Left ventricle myocardium inferior (tissue), 1 donor: ENCODE measurements around the gene DELE1. TPM values are rescaled to one million over a fixed set of nuclear protein-coding genes. Genes with fewer than 3 reads are reported as not detected.

ENCODE experiments used
- DNase-seq: peaks from one replicate; pipeline ENCODE4 v3.0.0-alpha.2; 2020
- H3K27ac ChIP-seq: fragments of 200-600 bp; replicated peaks from 2 replicates; pipeline ENCODE4 v1.8.0; 2021
- H3K27me3 ChIP-seq: fragments of 200-600 bp; 2 replicates; pipeline ENCODE4 v1.8.0; 2021; ENCODE audit warnings: low read depth
- H3K36me3 ChIP-seq: fragments of 200-600 bp; 2 replicates; pipeline ENCODE4 v1.8.0; 2021
- H3K4me1 ChIP-seq: fragments of 200-600 bp; 2 replicates; pipeline ENCODE4 v1.8.0; 2021
- H3K4me3 ChIP-seq: fragments of 200-600 bp; 2 replicates; pipeline ENCODE4 v1.8.0; 2021; ENCODE audit warnings: mild to moderate bottlenecking, moderate library complexity
- H3K9me3 ChIP-seq: fragments of 200-600 bp; replicated peaks from 2 replicates; pipeline ENCODE4 v1.8.0; 2021
- intact Hi-C: fragments of 100-400 bp; cut with micrococcal nuclease; formaldehyde crosslinking; loops from one replicate; pipeline ENCODE4 v1.11.0; 2022
- total RNA-seq: library from RNA; stranded (reverse); fragmentation: NEBNext Ultra II Directional; extraction: Animal tissue kit (Norgen Biotek cat#: 25700); gene quantifications from one replicate; pipeline ENCODE4 v1.2.1, GENCODE V29; 2021
- TF ChIP-seq, protein P1 (sequence below): fragments of 200-600 bp; IDR thresholded peaks from 2 replicates; pipeline ENCODE4 v1.8.0; 2021; ENCODE audit warnings: antibody characterized with exemption, mild to moderate bottlenecking, borderline replicate concordance
- donor health status: DM: no; HTN: yes; CAD: no; lungs with severe emphysema.

The DELE1 gene
- total RNA-seq, 1 donor from 2014 or later = 125 TPM

DNA sequence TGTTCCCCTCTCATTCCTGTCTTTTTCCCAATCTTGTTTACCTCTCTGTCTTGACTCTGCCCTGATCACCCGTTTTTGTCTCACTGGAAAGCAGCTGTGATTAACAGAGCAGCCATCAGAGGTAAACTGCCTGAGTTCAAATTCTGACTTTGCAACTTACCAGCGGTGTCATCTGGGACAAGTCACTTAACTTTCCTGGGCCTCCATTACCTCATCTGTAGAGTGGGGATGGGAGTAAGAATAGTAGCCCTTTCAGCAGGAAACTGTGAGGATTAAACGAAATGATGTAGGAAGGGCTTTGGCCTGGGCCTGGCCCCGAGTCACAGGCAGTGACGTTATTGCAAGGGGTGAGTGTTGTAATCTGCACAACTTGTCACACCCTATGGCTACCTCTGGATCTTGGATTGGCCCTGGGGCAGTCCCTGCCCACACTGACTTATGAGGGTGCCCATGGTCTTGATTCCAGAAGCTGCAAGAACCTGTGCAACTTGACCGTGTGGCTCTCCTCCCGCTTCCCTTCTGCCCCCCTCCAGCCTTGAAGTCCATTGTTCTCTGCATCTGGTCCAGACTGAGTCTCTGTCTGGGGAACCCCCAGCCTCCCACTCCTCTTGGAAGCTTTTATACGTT, 35.0 kb downstream of the DELE1 start:
- peaks cover 60% of the 10 kb centered on the region for H3K4me1 ChIP-seq
- peak overlapping the region; percentile 65 for H3K4me3 ChIP-seq
- no peaks in the 10 kb centered on the region for H3K36me3 ChIP-seq

DNA sequence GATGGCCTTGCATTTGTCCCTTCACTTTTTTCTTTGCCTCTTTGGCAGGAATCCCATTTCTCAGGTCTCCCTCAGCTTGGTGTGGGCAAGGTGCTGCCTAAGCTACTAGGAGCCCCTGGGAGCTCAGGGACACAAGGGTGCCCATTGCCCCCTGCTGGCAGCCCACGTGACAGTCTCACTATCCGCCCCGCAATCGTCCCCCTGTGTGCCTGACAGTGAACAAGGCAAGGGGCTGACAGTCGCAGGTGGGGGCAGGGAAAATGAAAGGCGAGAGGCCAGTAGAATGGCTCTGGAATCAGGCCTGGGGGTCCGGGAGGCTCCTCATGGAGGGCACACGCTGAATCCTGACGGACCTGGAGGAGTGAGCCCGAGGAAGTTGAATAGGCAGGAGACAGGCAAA, 36.3 kb downstream of the DELE1 start:
- no peaks in the 10 kb centered on the region for H3K9me3 ChIP-seq
- peaks cover 57% of the 10 kb centered on the region for H3K4me1 ChIP-seq
- no peak overlapping the region for H3K4me3 ChIP-seq
- TF ChIP-seq, protein P1, sequence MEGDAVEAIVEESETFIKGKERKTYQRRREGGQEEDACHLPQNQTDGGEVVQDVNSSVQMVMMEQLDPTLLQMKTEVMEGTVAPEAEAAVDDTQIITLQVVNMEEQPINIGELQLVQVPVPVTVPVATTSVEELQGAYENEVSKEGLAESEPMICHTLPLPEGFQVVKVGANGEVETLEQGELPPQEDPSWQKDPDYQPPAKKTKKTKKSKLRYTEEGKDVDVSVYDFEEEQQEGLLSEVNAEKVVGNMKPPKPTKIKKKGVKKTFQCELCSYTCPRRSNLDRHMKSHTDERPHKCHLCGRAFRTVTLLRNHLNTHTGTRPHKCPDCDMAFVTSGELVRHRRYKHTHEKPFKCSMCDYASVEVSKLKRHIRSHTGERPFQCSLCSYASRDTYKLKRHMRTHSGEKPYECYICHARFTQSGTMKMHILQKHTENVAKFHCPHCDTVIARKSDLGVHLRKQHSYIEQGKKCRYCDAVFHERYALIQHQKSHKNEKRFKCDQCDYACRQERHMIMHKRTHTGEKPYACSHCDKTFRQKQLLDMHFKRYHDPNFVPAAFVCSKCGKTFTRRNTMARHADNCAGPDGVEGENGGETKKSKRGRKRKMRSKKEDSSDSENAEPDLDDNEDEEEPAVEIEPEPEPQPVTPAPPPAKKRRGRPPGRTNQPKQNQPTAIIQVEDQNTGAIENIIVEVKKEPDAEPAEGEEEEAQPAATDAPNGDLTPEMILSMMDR = peak; percentile 41
- H3K27ac ChIP-seq = peak overlapping the region; percentile 88
- no peaks in the 10 kb centered on the region for H3K27me3 ChIP-seq
- DNase-seq = no peak
- no peaks in the 10 kb centered on the region for H3K36me3 ChIP-seq
- intact Hi-C loops = loop anchor here (5.0 to 10.0 kb wide), 2 partner anchors 45 to 263 kb away; no protein-coding TSS in a partner anchor

More for the DNA sequence above, 35.0 kb downstream of the DELE1 start:
- DNase-seq = no peak
- H3K27ac ChIP-seq = peak overlapping the region; percentile 88
- intact Hi-C loops = loop anchor here (10.0 kb wide), 1 partner anchor 64 kb away; no protein-coding TSS in a partner anchor
- no peaks in the 10 kb centered on the region for H3K27me3 ChIP-seq
- TF ChIP-seq, protein P1 = no peak
- no peaks in the 10 kb centered on the region for H3K9me3 ChIP-seq

DNA sequence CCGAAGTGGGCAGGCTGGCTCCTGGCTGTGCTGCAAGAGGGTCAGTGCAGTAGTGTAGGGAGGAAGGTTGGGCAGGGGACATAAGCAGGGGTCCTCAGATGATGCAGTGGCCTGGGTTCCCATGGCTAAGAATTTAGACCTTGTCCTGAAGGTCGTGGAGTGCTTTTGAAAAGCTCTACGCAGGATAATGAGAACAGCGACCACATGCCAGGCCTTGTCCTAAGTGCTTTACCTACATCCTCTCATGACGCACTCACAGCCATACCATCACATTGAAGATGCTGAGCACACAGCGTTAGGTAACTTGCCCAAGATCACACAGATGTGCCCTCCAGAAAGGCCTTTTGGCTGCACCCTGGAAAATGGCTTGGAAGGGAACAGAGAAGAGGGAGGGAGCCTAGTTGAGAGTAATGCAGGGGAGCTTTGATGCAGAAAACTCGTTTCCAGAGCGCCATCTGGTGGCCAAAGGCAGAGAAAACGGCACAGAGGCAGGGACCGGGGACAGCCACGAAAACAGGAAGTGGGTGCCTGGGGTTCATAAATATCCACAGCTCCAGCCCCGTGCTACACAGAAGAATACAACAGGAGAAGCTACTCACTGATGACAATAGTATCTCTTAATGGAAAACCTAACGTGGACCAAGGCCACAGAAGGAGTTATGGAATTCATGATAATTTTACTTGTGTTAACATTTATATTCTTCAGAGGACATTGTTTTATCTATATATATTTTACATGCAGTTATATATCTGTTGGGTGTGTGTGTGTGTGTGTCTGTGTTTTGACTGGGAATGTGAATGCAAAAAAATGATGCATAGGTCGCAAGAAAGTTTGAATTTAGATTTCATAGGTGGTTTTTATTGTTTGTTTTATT, 37.0 kb downstream of the DELE1 start:
- H3K27me3 ChIP-seq = no peaks in the 10 kb centered on the region
- TF ChIP-seq, protein P1 = peak; percentile 90
- H3K4me1 ChIP-seq = peaks cover 55% of the 10 kb centered on the region
- H3K4me3 ChIP-seq = no peak overlapping the region
- DNase-seq = peak; percentile 86
- peak overlapping the region; percentile 88 for H3K27ac ChIP-seq
- intact Hi-C loops = loop anchor here (5.0 to 10.0 kb wide), 2 partner anchors 46 to 263 kb away; no protein-coding TSS in a partner anchor
- H3K9me3 ChIP-seq = no peaks in the 10 kb centered on the region
- no peaks in the 10 kb centered on the region for H3K36me3 ChIP-seq

DNA sequence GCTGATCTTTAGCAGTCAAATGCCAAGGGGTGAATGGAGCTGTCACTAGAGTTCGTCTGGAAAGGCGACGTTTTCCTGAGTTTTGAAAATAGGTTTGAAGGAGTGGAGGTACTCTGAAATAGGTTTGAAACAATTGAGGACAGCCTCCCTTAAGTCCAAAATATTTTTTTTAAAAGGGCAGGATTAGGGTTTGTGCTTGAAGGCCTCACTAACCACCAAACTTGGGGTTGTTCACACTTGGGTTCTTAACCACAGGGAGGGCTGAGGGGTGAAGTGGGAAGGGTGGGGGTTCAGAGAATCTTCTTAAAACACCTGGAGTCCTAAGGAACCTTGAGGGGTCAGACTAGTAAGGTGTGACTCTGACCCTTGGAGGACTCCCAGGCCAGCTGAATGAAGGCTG, 37.8 kb downstream of the DELE1 start:
- no peaks in the 10 kb centered on the region for H3K36me3 ChIP-seq
- no peaks in the 10 kb centered on the region for H3K9me3 ChIP-seq
- no peak for DNase-seq
- no peak overlapping the region for H3K4me3 ChIP-seq
- intact Hi-C loops = loop anchor here (5.0 to 10.0 kb wide), 2 partner anchors 47 to 264 kb away; no protein-coding TSS in a partner anchor
- TF ChIP-seq, protein P1 = no peak
- H3K4me1 ChIP-seq = peaks cover 47% of the 10 kb centered on the region
- H3K27me3 ChIP-seq = no peaks in the 10 kb centered on the region
- H3K27ac ChIP-seq = peak overlapping the region; percentile 88

DNA sequence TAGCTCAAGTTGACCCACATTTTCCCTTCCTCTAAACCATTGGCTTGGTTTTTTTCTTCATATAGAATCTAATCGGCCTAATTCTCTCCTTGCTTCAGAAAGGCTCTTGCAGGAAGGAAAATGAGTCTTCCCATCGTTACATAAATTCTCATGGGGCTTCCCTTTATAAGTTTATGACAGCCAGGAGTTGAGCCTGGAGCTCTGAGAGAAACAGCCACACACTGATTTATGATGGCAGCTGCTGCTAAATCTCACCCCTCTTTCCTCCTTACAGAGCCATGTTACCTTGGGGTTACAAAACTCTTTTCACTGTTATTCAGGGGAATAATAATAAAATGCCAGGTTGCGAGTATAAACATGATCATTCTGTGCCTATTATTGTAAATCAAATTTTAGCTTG, 40.0 kb downstream of the DELE1 start:
- no peak for DNase-seq
- no peaks in the 10 kb centered on the region for H3K36me3 ChIP-seq
- H3K27me3 ChIP-seq = no peaks in the 10 kb centered on the region
- intact Hi-C loops = loop anchor here (5.0 to 10.0 kb wide), 2 partner anchors 49 to 266 kb away; no protein-coding TSS in a partner anchor
- no peak overlapping the region for H3K4me3 ChIP-seq
- H3K4me1 ChIP-seq = peaks cover 34% of the 10 kb centered on the region
- H3K27ac ChIP-seq = no peak overlapping the region
- TF ChIP-seq, protein P1 = no peak
- no peaks in the 10 kb centered on the region for H3K9me3 ChIP-seq
